ENCODE measurements around the gene GHDC. TPM values are rescaled to one million over a fixed set of nuclear protein-coding genes. Genes with fewer than 3 reads are reported as not detected.
"Not testable (repeated sequence)": the region's sequence is repeated elsewhere in the genome, so short reads cannot be mapped to it uniquely, and the experiment has no call there.

GHDC gene
- total RNA-seq: 5.4 TPM

GRCh38 chr17:42193969-42194899 lies at the start of gene GHDC:
Gene GHDC (minus strand): TSS chr17:42194494. CDS start chr17:42193581, 913 bp downstream.
- DNase-seq: peak; percentile 56

GRCh38 chr17:42243493-42243982 lies 49.2 kb upstream of the GHDC start:
- no peak for DNase-seq

- no peak for DNase-seq
Measured at GRCh38 chr17:42241871-42242270, 47.6 kb upstream of the GHDC start.

GRCh38 chr17:42240863-42241262 lies 46.6 kb upstream of the GHDC start:
- not testable (repeated sequence) for DNase-seq

- no peak for DNase-seq
Measured at GRCh38 chr17:42240201-42240600, 45.9 kb upstream of the GHDC start.

- not testable (repeated sequence) for DNase-seq
Measured at GRCh38 chr17:42239576-42239975, 45.3 kb upstream of the GHDC start.

- DNase-seq: no peak
Measured at GRCh38 chr17:42236760-42237159, 42.5 kb upstream of the GHDC start.

GRCh38 chr17:42233994-42234393 lies 39.7 kb upstream of the GHDC start:
- DNase-seq: no peak

GRCh38 chr17:42233156-42233555 lies 38.9 kb upstream of the GHDC start:
- DNase-seq: no peak

- no peak for DNase-seq
Measured at GRCh38 chr17:42230225-42230624, 35.9 kb upstream of the GHDC start.

GRCh38 chr17:42227849-42228700 lies 33.8 kb upstream of the GHDC start:
- peak; percentile 1 for DNase-seq

- no peak for DNase-seq
Measured at GRCh38 chr17:42225646-42226045, 31.4 kb upstream of the GHDC start.

- DNase-seq: no peak
Measured at GRCh38 chr17:42224651-42225050, 30.4 kb upstream of the GHDC start.

GRCh38 chr17:42221886-42222745 lies 27.8 kb upstream of the GHDC start:
- DNase-seq: no peak

GRCh38 chr17:42219280-42219679 lies 25.0 kb upstream of the GHDC start:
- DNase-seq: not testable (repeated sequence)

GRCh38 chr17:42214156-42214555 lies 19.9 kb upstream of the GHDC start:
- DNase-seq: no peak

GRCh38 chr17:42212382-42212781 lies 18.1 kb upstream of the GHDC start:
- DNase-seq: no peak

- not testable (repeated sequence) for DNase-seq
Measured at GRCh38 chr17:42211921-42212341, 17.6 kb upstream of the GHDC start.

- no peak for DNase-seq
Measured at GRCh38 chr17:42210046-42210445, 15.8 kb upstream of the GHDC start.

- DNase-seq: not testable (repeated sequence)
Measured at GRCh38 chr17:42206153-42206612, 11.9 kb upstream of the GHDC start.

GRCh38 chr17:42203354-42203753 lies 9.1 kb upstream of the GHDC start:
- DNase-seq: no peak

GRCh38 chr17:42202696-42203095 lies 8.4 kb upstream of the GHDC start:
- DNase-seq: no peak
